Osteocyte (in vitro differentiated cells): ENCODE results near the gene LSM8. TPM values are rescaled to one million over a fixed set of nuclear protein-coding genes. Genes with fewer than 3 reads are reported as not detected.

Experiments
- DNase-seq: peaks from one replicate; pipeline ENCODE4 v3.0.0; 2021; ENCODE audit warnings: mixed read lengths; ENCODE audit not compliant: unreplicated experiment; ENCODE audit errors: extremely low spot score
- H3K27ac Mint-ChIP-seq: one replicate; pipeline ENCODE4 v1.8.0; 2021; ENCODE audit warnings: mild to moderate bottlenecking, mixed read lengths; ENCODE audit not compliant: unreplicated experiment
- H3K27me3 Mint-ChIP-seq: one replicate; pipeline ENCODE4 v1.8.0; 2021; ENCODE audit warnings: mixed read lengths; ENCODE audit not compliant: unreplicated experiment
- H3K36me3 Mint-ChIP-seq: one replicate; pipeline ENCODE4 v1.8.0; 2021; ENCODE audit warnings: mixed read lengths; ENCODE audit not compliant: unreplicated experiment
- H3K4me1 Mint-ChIP-seq: one replicate; pipeline ENCODE4 v1.8.0; 2021; ENCODE audit warnings: mixed read lengths; ENCODE audit not compliant: unreplicated experiment
- H3K4me3 Mint-ChIP-seq: one replicate; pipeline ENCODE4 v1.8.0; 2021; ENCODE audit warnings: mild to moderate bottlenecking, moderate library complexity, mixed read lengths; ENCODE audit not compliant: unreplicated experiment
- H3K9me3 Mint-ChIP-seq: one replicate; pipeline ENCODE4 v1.8.0; 2021; ENCODE audit warnings: mixed read lengths; ENCODE audit not compliant: unreplicated experiment
- total RNA-seq: library from RNA; stranded (reverse); gene quantifications from 2 replicates; pipeline ENCODE4 v1.2.1, GENCODE V29; 2021
- TF ChIP-seq, protein P1 (sequence below): fragments of 200-600 bp; sonication (generic); IDR thresholded peaks from 2 replicates; pipeline ENCODE4 v1.5.0; 2021; ENCODE audit warnings: antibody characterized with exemption, mild to moderate bottlenecking, moderate library complexity

Gene LSM8
- total RNA-seq, 1 donor from 2014 or later = 27.3 TPM

DNA sequence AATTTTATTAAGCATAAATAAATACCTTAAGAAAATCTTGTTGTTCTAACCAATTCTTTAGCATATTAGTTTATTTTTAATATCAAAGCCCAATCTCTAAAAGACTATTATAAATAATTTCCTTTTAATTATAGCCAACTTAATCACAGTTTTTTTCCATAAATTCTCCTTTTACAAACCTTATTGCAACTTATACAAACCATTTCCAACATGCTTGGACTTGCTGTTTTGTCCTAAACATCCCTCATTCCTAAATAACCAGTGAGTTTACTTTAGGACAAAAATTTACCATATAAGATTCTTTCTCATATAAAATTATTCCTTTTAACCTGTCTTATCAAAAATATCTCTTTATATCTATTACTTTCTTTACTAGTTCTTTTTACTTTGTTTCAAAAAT, 25.2 kb upstream of the LSM8 start:
- Mint-ChIP-seq H3K27me3 (peaks cover 16% of the 10 kb centered on the region), H3K4me1 (no peaks in the 10 kb centered on the region), H3K36me3 (peaks cover 2% of the 10 kb centered on the region), H3K27ac (no peak overlapping the region), H3K4me3 (no peak overlapping the region), H3K9me3 (peaks cover 12% of the 10 kb centered on the region)
- TF ChIP-seq, protein P1, sequence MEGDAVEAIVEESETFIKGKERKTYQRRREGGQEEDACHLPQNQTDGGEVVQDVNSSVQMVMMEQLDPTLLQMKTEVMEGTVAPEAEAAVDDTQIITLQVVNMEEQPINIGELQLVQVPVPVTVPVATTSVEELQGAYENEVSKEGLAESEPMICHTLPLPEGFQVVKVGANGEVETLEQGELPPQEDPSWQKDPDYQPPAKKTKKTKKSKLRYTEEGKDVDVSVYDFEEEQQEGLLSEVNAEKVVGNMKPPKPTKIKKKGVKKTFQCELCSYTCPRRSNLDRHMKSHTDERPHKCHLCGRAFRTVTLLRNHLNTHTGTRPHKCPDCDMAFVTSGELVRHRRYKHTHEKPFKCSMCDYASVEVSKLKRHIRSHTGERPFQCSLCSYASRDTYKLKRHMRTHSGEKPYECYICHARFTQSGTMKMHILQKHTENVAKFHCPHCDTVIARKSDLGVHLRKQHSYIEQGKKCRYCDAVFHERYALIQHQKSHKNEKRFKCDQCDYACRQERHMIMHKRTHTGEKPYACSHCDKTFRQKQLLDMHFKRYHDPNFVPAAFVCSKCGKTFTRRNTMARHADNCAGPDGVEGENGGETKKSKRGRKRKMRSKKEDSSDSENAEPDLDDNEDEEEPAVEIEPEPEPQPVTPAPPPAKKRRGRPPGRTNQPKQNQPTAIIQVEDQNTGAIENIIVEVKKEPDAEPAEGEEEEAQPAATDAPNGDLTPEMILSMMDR = no peak
- no peak for DNase-seq

DNA sequence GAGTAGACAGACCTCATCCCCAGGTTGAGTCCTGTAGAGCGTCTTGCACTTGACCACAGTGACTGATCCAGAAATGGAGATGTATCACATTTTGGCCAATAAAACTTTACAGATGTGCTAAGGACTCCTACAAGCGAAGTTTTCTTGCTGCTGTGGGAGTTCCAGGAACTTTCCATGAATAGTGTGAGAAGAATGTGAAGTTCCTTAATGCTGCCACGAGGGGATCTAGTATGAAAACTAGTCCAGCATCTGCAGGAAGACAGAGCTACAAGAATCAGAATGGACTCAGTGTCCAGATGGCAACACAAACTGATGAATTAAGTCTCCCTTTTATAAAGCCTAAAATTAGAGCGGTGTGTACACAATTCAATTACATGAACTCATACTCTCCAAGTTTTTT, 14.8 kb upstream of the LSM8 start:
- no peak for DNase-seq
- H3K27ac Mint-ChIP-seq = no peak overlapping the region
- H3K9me3 Mint-ChIP-seq = no peaks in the 10 kb centered on the region
- no peaks in the 10 kb centered on the region for H3K36me3 Mint-ChIP-seq
- no peak overlapping the region for H3K4me3 Mint-ChIP-seq
- peaks cover 17% of the 10 kb centered on the region for H3K27me3 Mint-ChIP-seq
- TF ChIP-seq, protein P1 = no peak
- no peaks in the 10 kb centered on the region for H3K4me1 Mint-ChIP-seq

DNA sequence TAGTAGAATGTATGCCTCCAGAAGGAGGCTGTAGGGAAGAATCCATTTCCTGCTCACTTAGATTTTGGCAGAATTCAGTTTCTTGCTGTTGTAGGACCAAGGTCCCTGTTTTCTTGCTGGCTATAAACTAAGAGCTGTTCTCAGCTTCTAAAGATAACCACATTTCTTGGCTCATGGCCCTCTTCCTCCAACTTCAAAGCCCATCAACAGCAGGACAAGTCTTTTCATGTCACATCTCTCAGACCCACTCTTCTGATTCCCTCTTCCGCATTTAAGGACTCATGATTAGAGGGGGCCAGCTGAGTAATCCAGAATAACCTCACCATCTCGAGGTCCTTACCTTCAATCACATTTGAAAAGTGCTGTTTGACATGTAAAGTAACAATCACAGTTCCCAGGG, 8.2 kb upstream of the LSM8 start:
- Mint-ChIP-seq H3K27me3 (peaks cover 11% of the 10 kb centered on the region), H3K36me3 (no peaks in the 10 kb centered on the region), H3K27ac (no peak overlapping the region), H3K4me3 (no peak overlapping the region), H3K9me3 (no peaks in the 10 kb centered on the region), H3K4me1 (no peaks in the 10 kb centered on the region)
- DNase-seq = no peak
- TF ChIP-seq, protein P1 = no peak

DNA sequence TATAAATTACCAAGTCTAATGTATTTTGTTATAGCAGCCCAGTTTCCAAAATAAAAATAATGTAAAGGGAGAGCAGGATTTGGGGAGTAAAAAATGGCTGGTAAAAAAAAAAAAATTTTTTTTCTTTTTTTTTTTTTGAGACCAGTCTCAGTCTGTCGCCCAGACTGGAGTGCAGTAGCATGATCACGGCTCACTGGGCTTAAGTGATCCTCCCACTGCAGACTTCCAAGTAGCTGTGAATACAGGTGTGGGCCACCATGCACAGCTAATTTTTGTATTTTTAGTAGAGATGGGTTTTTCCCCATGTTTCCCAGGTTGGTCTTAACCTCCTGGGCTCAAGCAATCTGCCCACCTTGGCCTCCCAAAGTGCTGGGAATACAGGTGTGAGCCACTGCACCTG, 4.8 kb upstream of the LSM8 start:
- Mint-ChIP-seq H3K4me1 (peaks cover 13% of the 10 kb centered on the region), H3K27ac (no peak overlapping the region), H3K9me3 (no peaks in the 10 kb centered on the region), H3K4me3 (no peak overlapping the region), H3K36me3 (peaks cover 2% of the 10 kb centered on the region), H3K27me3 (peaks cover 7% of the 10 kb centered on the region)
- TF ChIP-seq, protein P1 = no peak
- DNase-seq = no peak

DNA sequence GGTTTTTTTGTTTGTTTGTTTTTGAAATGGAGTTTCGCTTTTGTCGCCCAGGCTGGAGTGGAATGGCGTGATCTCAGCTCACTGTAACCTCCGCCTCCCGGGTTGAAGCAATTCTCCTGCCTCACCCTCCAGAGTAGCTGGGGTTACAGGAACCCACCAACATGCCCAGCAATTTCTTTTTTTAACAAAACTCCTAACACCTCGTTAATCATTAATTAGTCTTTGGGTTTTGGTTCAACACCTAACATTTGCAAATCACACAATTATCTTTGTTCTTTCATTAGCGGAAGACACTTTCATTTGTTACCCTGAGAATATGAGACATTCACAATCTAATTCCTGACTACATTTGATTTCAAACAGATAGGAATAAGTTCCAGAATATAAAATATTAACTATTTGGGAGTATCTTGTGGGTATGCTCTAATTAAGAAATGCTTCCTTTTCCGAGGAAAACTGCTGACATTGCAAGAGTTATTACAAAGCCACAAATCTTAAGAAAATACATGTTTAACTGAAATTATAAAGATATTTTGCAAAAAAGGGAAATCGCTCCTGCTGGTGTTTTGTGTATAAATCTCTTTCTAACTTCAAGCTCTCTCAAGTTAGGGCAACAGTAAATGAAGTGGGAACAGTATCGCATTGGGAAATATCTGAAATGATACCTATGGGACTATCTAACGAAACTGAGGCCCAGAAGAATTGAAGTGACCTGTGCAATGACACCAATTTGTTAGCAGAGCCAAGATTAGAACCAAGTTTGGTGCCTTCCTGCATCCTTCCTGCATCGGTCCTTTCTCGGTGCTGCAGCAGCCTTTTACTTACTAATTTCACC, 1.2 kb upstream of the LSM8 start:
- Mint-ChIP-seq H3K36me3 (peaks cover 9% of the 10 kb centered on the region), H3K27ac (peak overlapping the region; percentile 100), H3K27me3 (no peaks in the 10 kb centered on the region), H3K4me1 (peaks cover 40% of the 10 kb centered on the region), H3K4me3 (peak overlapping the region; percentile 95), H3K9me3 (no peaks in the 10 kb centered on the region)
- TF ChIP-seq, protein P1 = no peak
- DNase-seq = no peak
